ENCODE results near the gene CTBP2.
"Not testable (repeated sequence)": the region's sequence is repeated elsewhere in the genome, so short reads cannot be mapped to it uniquely, and the experiment has no call there.

Gene CTBP2

GRCh38 chr10:125186431-125187170 is 26.2 kb upstream of the CTBP2 start:
- DNase-seq (ENCODE audit: low read depth in 3 of 3), result no peak

- DNase-seq (ENCODE audit: low read depth in 3 of 3), result not testable (repeated sequence)
These were observed 18.7 kb upstream of the CTBP2 start for GRCh38 chr10:125179107-125179506.

- DNase-seq (ENCODE audit: low read depth in 3 of 3), result no peak
These were observed 17.6 kb upstream of the CTBP2 start for GRCh38 chr10:125177641-125178640.

- no peak for DNase-seq (ENCODE audit: low read depth in 3 of 3)
These were observed 15.4 kb upstream of the CTBP2 start for GRCh38 chr10:125175807-125176206.

GRCh38 chr10:125174360-125174759 is 14.0 kb upstream of the CTBP2 start:
- no peak for DNase-seq (ENCODE audit: low read depth in 3 of 3)

- no peak for DNase-seq (ENCODE audit: low read depth in 3 of 3)
These were observed 12.3 kb upstream of the CTBP2 start for GRCh38 chr10:125172694-125173093.

GRCh38 chr10:125171402-125172306 is 11.3 kb upstream of the CTBP2 start:
- no peak for DNase-seq (ENCODE audit: low read depth in 3 of 3)

GRCh38 chr10:125169915-125170314 is 9.6 kb upstream of the CTBP2 start:
- no peak for DNase-seq (ENCODE audit: low read depth in 3 of 3)

GRCh38 chr10:125169279-125169678 is 8.9 kb upstream of the CTBP2 start:
- no peak for DNase-seq (ENCODE audit: low read depth in 3 of 3)

- no peak for DNase-seq (ENCODE audit: low read depth in 3 of 3)
These were observed 6.3 kb upstream of the CTBP2 start for GRCh38 chr10:125166658-125167057.

- DNase-seq (ENCODE audit: low read depth in 3 of 3), result no peak
These were observed 5.5 kb upstream of the CTBP2 start for GRCh38 chr10:125165584-125166573.

- DNase-seq (ENCODE audit: low read depth in 3 of 3), result no peak
These were observed 4.1 kb upstream of the CTBP2 start for GRCh38 chr10:125164421-125164820.

- DNase-seq (ENCODE audit: low read depth in 3 of 3), result no peak
These were observed 3.4 kb upstream of the CTBP2 start for GRCh38 chr10:125163803-125164202.

- not testable (repeated sequence) for DNase-seq (ENCODE audit: low read depth in 3 of 3)
These were observed 2.9 kb upstream of the CTBP2 start for GRCh38 chr10:125163312-125163711.

- DNase-seq (ENCODE audit: low read depth in 3 of 3), result no peak
These were observed 2.0 kb upstream of the CTBP2 start for GRCh38 chr10:125162120-125162931.

- DNase-seq (ENCODE audit: low read depth in 3 of 3), result no peak
These were observed 1.4 kb upstream of the CTBP2 start for GRCh38 chr10:125161707-125162119.

- no peak for DNase-seq (ENCODE audit: low read depth in 3 of 3)
These were observed 718 bp upstream of the CTBP2 start for GRCh38 chr10:125160856-125161706.

- DNase-seq (ENCODE audit: low read depth in 3 of 3), result no peak
These were observed 854 bp downstream of the CTBP2 start for GRCh38 chr10:125159486-125159931.
